Mesenchymal stem cell (in vitro differentiated cells and primary cell): Measurements from ENCODE around the gene ROBO2.
"Not testable (repeated sequence)": the region's sequence is repeated elsewhere in the genome, so short reads cannot be mapped to it uniquely, and the experiment has no call there.

ENCODE experiments used
- DNase-seq: peaks from one replicate; pipeline ENCODE4 v3.0.0-alpha.2; 2013
- H2AFZ ChIP-seq: one replicate; pipeline ENCODE4 v1.6.1; 2013; ENCODE audit warnings: low read depth, mild to moderate bottlenecking, control low read depth, inconsistent platforms, low read length, moderate library complexity
- H2AK5ac ChIP-seq: 2 replicates; pipeline ENCODE4 v1.6.1; 2013; ENCODE audit warnings: low read length, moderate library complexity, mild to moderate bottlenecking, inconsistent platforms; ENCODE audit not compliant: severe bottlenecking
- H2BK120ac ChIP-seq: one replicate; pipeline ENCODE4 v1.6.1; 2013; ENCODE audit warnings: low read depth, mild to moderate bottlenecking, inconsistent platforms, low read length, moderate library complexity
- H2BK12ac ChIP-seq, 2 experiments: one replicate each; pipeline ENCODE4 v1.6.1; 2013; ENCODE audit warnings: inconsistent platforms in 2 of 2, low read length in 2 of 2, mild to moderate bottlenecking in 2 of 2, moderate library complexity in 2 of 2, control low read depth in 1 of 2
- H2BK15ac ChIP-seq: one replicate; pipeline ENCODE4 v1.6.1; 2013; ENCODE audit warnings: mild to moderate bottlenecking, low read depth, inconsistent platforms; ENCODE audit not compliant: poor library complexity, severe bottlenecking
- H2BK5ac ChIP-seq: 2 replicates; pipeline ENCODE4 v1.6.1; 2013; ENCODE audit warnings: low read depth, mild to moderate bottlenecking, low read length, control low read depth, inconsistent platforms; ENCODE audit not compliant: poor library complexity, severe bottlenecking
- H3K14ac ChIP-seq, 2 experiments: one replicate each; pipeline ENCODE4 v1.6.1; 2013; ENCODE audit warnings: inconsistent platforms in 2 of 2, low read length in 2 of 2, control low read depth in 1 of 2, mild to moderate bottlenecking in 1 of 2, moderate library complexity in 1 of 2
- H3K18ac ChIP-seq, 2 experiments: one replicate each; pipeline ENCODE4 v1.6.1; 2013; ENCODE audit warnings: inconsistent platforms in 2 of 2, low read length in 2 of 2, control low read depth in 1 of 2, low read depth in 1 of 2, mild to moderate bottlenecking in 1 of 2
- H3K23ac ChIP-seq, 2 experiments: one replicate each; pipeline ENCODE4 v1.6.1; 2013; ENCODE audit warnings: inconsistent platforms in 2 of 2, low read length in 2 of 2, mild to moderate bottlenecking in 2 of 2, moderate library complexity in 2 of 2, control low read depth in 1 of 2
- H3K27ac ChIP-seq: 2 replicates; pipeline ENCODE4 v1.5.1; 2013; ENCODE audit warnings: mild to moderate bottlenecking, moderate library complexity, low read length, control low read depth, inconsistent platforms; ENCODE audit not compliant: poor library complexity, severe bottlenecking
- H3K27me3 ChIP-seq, 2 experiments: 2 replicates each; pipeline versions ENCODE4 v1.6.1 to v1.7.0; 2013; ENCODE audit warnings: low read length in 2 of 2, mild to moderate bottlenecking in 2 of 2, moderate library complexity in 2 of 2, control low read depth in 1 of 2, inconsistent platforms in 1 of 2; ENCODE audit not compliant: control insufficient read depth in 1 of 2, insufficient read depth in 1 of 2
- H3K36me3 ChIP-seq, 2 experiments: 2 replicates each; pipeline versions ENCODE4 v1.6.1 to v1.7.0; 2013; ENCODE audit warnings: low read length in 2 of 2, control low read depth in 1 of 2, inconsistent platforms in 1 of 2, low read depth in 1 of 2, mild to moderate bottlenecking in 1 of 2; ENCODE audit not compliant: insufficient read depth in 2 of 2, control insufficient read depth in 1 of 2
- H3K4ac ChIP-seq, 2 experiments: one replicate each; pipeline ENCODE4 v1.6.1; 2013; ENCODE audit warnings: inconsistent platforms in 2 of 2, low read length in 2 of 2, mild to moderate bottlenecking in 2 of 2, moderate library complexity in 2 of 2, control low read depth in 1 of 2, low read depth in 1 of 2
- H3K4me1 ChIP-seq: 2 replicates; pipeline ENCODE4 v1.6.1; 2013; ENCODE audit warnings: low read depth, low read length, control low read depth; ENCODE audit not compliant: control insufficient read depth, insufficient read depth
- H3K4me2 ChIP-seq: 2 replicates; pipeline ENCODE4 v1.6.1; 2013; ENCODE audit warnings: low read length, mild to moderate bottlenecking, inconsistent platforms; ENCODE audit not compliant: poor library complexity, severe bottlenecking
- H3K4me3 ChIP-seq, 2 experiments: 2 replicates each; pipeline versions ENCODE4 v1.5.1 to v1.7.0; 2013; ENCODE audit warnings: low read length in 2 of 2, mild to moderate bottlenecking in 2 of 2, control low read depth in 1 of 2, low read depth in 1 of 2; ENCODE audit not compliant: insufficient read depth in 1 of 2
- H3K79me1 ChIP-seq: replicated peaks from 2 replicates; pipeline ENCODE4 v1.6.1; 2013; ENCODE audit warnings: mild to moderate bottlenecking, control low read depth, low read length, inconsistent platforms; ENCODE audit not compliant: poor library complexity, severe bottlenecking
- H3K9ac ChIP-seq: 2 replicates; pipeline ENCODE4 v1.7.0; 2013; ENCODE audit warnings: mild to moderate bottlenecking, low read length, moderate library complexity
- H3K9me3 ChIP-seq: 2 replicates; pipeline ENCODE4 v1.7.0; 2013; ENCODE audit warnings: mild to moderate bottlenecking, low read length; ENCODE audit not compliant: control insufficient read depth
- H4K8ac ChIP-seq: one replicate; pipeline ENCODE4 v1.6.1; 2013; ENCODE audit warnings: inconsistent platforms, mild to moderate bottlenecking, low read length, moderate library complexity
- H4K91ac ChIP-seq: one replicate; pipeline ENCODE4 v1.6.1; 2013; ENCODE audit warnings: mild to moderate bottlenecking, low read length, inconsistent platforms
- WGBS: methylation state at CpG from one replicate; pipeline ENCODE4 v1.1.7; 2013; ENCODE audit warnings: mixed read lengths; 5-methylcytosine and 5-hydroxymethylcytosine counted together

The ROBO2 gene

DNA sequence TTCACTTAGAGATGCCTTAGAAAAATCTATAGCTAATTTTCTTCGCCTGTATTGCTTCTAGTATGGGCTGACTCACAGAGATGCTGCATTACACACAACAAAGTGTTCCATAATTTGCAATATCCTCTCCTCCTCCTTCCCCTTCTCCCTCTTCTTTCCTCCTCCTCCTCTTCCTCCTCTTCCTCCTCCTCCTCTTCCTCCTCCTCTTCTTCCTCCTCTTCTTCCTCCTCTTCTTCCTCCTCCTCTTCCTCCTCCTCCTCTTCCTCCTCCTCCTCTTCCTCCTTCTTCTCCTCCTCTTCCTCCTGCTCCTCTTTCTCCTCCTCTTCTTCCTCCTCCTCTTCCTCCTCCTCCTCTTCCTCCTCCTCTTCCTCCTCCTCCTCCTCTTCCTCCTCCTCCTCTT is 370.4 kb downstream of the ROBO2 start:
- not testable (repeated sequence) for H3K18ac ChIP-seq, H2BK15ac ChIP-seq, DNase-seq, H3K9ac ChIP-seq, H3K14ac ChIP-seq, H2AK5ac ChIP-seq, H3K27me3 ChIP-seq, H3K4ac ChIP-seq, H2AFZ ChIP-seq, H4K91ac ChIP-seq, H3K23ac ChIP-seq, H4K8ac ChIP-seq, H3K9me3 ChIP-seq, H3K4me1 ChIP-seq, H3K27ac ChIP-seq, H3K79me1 ChIP-seq, H3K4me2 ChIP-seq, H2BK12ac ChIP-seq, H2BK120ac ChIP-seq, H3K36me3 ChIP-seq, H2BK5ac ChIP-seq, H3K4me3 ChIP-seq
- WGBS = 81% methylated on average over 1 of the region's 1 CpG

GRCh38 chr3:77411334-77411733 is 371.4 kb downstream of the ROBO2 start:
- H4K8ac ChIP-seq = no peak overlapping the region
- no peak overlapping the region for H3K27ac ChIP-seq
- H2AFZ ChIP-seq = no peak overlapping the region
- H2BK5ac ChIP-seq = no peak overlapping the region
- H2BK12ac ChIP-seq = no peak overlapping the region
- H3K4me1 ChIP-seq = peaks cover 7% of the 10 kb centered on the region
- no peak overlapping the region for H2AK5ac ChIP-seq
- H3K14ac ChIP-seq = no peak overlapping the region
- whole genome bisulfite sequencing = 83% methylated on average over 1 of the region's 2 CpGs
- no peaks in the 10 kb centered on the region for H3K27me3 ChIP-seq
- no peak overlapping the region for H3K18ac ChIP-seq
- no peaks in the 10 kb centered on the region for H3K36me3 ChIP-seq
- H3K79me1 ChIP-seq = no peaks in the 10 kb centered on the region
- no peak overlapping the region for H3K9ac ChIP-seq
- H4K91ac ChIP-seq = no peak overlapping the region
- no peak overlapping the region for H3K23ac ChIP-seq
- H3K4me3 ChIP-seq = no peak overlapping the region
- H2BK15ac ChIP-seq = no peak overlapping the region
- H3K4ac ChIP-seq = no peak overlapping the region
- peaks cover 9% of the 10 kb centered on the region for H3K9me3 ChIP-seq
- H3K4me2 ChIP-seq = no peak overlapping the region
- no peak for DNase-seq
- no peak overlapping the region for H2BK120ac ChIP-seq

GRCh38 chr3:77412021-77412438 is 372.1 kb downstream of the ROBO2 start:
- H3K18ac ChIP-seq = no peak overlapping the region
- no peaks in the 10 kb centered on the region for H3K36me3 ChIP-seq
- H4K8ac ChIP-seq = no peak overlapping the region
- 76% methylated on average over 4 of the region's 4 CpGs for WGBS
- H3K27ac ChIP-seq = peak overlapping the region; percentile 64
- DNase-seq = no peak
- no peak overlapping the region for H2BK15ac ChIP-seq
- no peak overlapping the region for H3K23ac ChIP-seq
- H2BK5ac ChIP-seq = no peak overlapping the region
- peaks cover 9% of the 10 kb centered on the region for H3K9me3 ChIP-seq
- no peak overlapping the region for H4K91ac ChIP-seq
- no peak overlapping the region for H2BK12ac ChIP-seq
- no peak overlapping the region for H3K4me2 ChIP-seq
- no peak overlapping the region for H2AFZ ChIP-seq
- H2BK120ac ChIP-seq = no peak overlapping the region
- no peaks in the 10 kb centered on the region for H3K27me3 ChIP-seq
- no peak overlapping the region for H3K14ac ChIP-seq
- H2AK5ac ChIP-seq = peak overlapping the region; percentile 85
- no peak overlapping the region for H3K4me3 ChIP-seq
- H3K9ac ChIP-seq = no peak overlapping the region
- H3K4me1 ChIP-seq = peaks cover 7% of the 10 kb centered on the region
- no peaks in the 10 kb centered on the region for H3K79me1 ChIP-seq
- no peak overlapping the region for H3K4ac ChIP-seq

- no peak overlapping the region for H3K18ac ChIP-seq
- 67% methylated on average over 1 of the region's 2 CpGs for WGBS
- no peak overlapping the region for H2BK15ac ChIP-seq
Measured at GRCh38 chr3:77412584-77412983, 372.7 kb downstream of the ROBO2 start.

More at GRCh38 chr3:77412584-77412983, 372.7 kb downstream of the ROBO2 start:
- Histone ChIP-seq H3K27me3 (no peaks in the 10 kb centered on the region), H3K79me1 (no peaks in the 10 kb centered on the region), H3K14ac (no peak overlapping the region), H3K23ac (no peak overlapping the region), H3K9me3 (peaks cover 9% of the 10 kb centered on the region), H3K4ac (no peak overlapping the region), H2AK5ac (peak overlapping the region; percentile 85), H4K8ac (no peak overlapping the region), H4K91ac (no peak overlapping the region), H2BK5ac (no peak overlapping the region), H2AFZ (no peak overlapping the region), H3K36me3 (no peaks in the 10 kb centered on the region), H3K27ac (no peak overlapping the region), H2BK120ac (no peak overlapping the region), H2BK12ac (no peak overlapping the region), H3K4me3 (no peak overlapping the region), H3K9ac (no peak overlapping the region), H3K4me2 (no peak overlapping the region), H3K4me1 (peaks cover 7% of the 10 kb centered on the region)
- DNase-seq = no peak
